Tibial nerve (tissue), 4 donors: ENCODE data around the gene KIF3A.

Source experiments
- EP300 ChIP-seq, 2 donors: sonication (generic); formaldehyde crosslinking; IDR thresholded peaks; one replicate each; pipeline ENCODE4 v1.6.1; 2017; ENCODE audit warnings: antibody characterized with exemption in 2 of 2, mild to moderate bottlenecking in 1 of 2
- POLR2A ChIP-seq, 2 donors: fragments of 450-650 bp; IDR thresholded peaks; one replicate each; pipeline ENCODE4 v1.6.1; 2017; ENCODE audit warnings: antibody characterized with exemption in 2 of 2, mild to moderate bottlenecking in 2 of 2, moderate library complexity in 2 of 2
- TF ChIP-seq, protein P1 (sequence below), 5 experiments: fragments of 200-600 bp in 3 of 5; fragments of 450-650 bp in 2 of 5; sonication (generic) in 3 of 5; IDR thresholded peaks; one replicate each; pipeline ENCODE4 v1.5.1; 2016 to 2019; ENCODE audit warnings: antibody characterized with exemption in 5 of 5, mild to moderate bottlenecking in 3 of 5, moderate library complexity in 2 of 5

DNA sequence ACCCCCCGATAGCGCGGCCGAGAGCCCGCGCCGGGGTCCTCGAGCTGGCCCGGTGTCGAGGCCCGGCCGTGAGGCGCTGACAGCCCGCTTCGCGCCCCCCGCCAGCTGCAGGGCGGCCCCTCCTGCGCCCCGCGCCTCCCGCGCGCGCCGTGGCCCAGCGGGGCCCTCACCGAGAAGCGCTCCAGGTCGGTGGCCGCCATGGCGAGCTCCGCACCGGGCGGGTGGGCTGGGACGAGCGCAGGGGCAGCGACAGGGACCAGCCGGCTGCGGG is 39.5 kb upstream of the KIF3A start:
- TF ChIP-seq, protein P1, sequence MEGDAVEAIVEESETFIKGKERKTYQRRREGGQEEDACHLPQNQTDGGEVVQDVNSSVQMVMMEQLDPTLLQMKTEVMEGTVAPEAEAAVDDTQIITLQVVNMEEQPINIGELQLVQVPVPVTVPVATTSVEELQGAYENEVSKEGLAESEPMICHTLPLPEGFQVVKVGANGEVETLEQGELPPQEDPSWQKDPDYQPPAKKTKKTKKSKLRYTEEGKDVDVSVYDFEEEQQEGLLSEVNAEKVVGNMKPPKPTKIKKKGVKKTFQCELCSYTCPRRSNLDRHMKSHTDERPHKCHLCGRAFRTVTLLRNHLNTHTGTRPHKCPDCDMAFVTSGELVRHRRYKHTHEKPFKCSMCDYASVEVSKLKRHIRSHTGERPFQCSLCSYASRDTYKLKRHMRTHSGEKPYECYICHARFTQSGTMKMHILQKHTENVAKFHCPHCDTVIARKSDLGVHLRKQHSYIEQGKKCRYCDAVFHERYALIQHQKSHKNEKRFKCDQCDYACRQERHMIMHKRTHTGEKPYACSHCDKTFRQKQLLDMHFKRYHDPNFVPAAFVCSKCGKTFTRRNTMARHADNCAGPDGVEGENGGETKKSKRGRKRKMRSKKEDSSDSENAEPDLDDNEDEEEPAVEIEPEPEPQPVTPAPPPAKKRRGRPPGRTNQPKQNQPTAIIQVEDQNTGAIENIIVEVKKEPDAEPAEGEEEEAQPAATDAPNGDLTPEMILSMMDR (IDR thresholded peaks at IDR 0.05), result no peak
- TF ChIP-seq EP300 (IDR thresholded peaks at IDR 0.05) (no peak), POLR2A (IDR thresholded peaks at IDR 0.05) (no peak)
